Measurements from ENCODE around the gene MRTO4. TPM values are rescaled to one million over a fixed set of nuclear protein-coding genes. Genes with fewer than 3 reads are reported as not detected.
"Not testable (repeated sequence)": the region's sequence is repeated elsewhere in the genome, so short reads cannot be mapped to it uniquely, and the experiment has no call there.

The MRTO4 gene
- total and polyA plus RNA-seq, 10 of the 15 experiments (the other 5 are each of a cell fraction or from before 2014, with no cell fraction given), result 43.5 to 99.5 (median 69.7) TPM

GRCh38 chr1:19285366-19285765, 33.8 kb downstream of the MRTO4 start:
- SMC1A ChIA-PET (ENCODE audit: uncharacterized antibody, unreplicated experiment); H2AFZ ChIP-seq (ENCODE audit: control insufficient read depth, low read depth, low read length): not testable (repeated sequence)

GRCh38 chr1:19285807-19286206, 34.2 kb downstream of the MRTO4 start:
- H4K20me1 ChIP-seq (ENCODE audit: control insufficient read depth, insufficient read depth); SMC1A ChIA-PET (ENCODE audit: uncharacterized antibody, unreplicated experiment); H3K4me1 ChIP-seq (ENCODE audit: control insufficient read depth, insufficient read depth, low read length); POLR2A ChIA-PET; BruUV-seq (replicated peaks); FAIRE-seq; H3K27ac ChIP-seq (ENCODE audit: control insufficient read depth, insufficient read depth); H3K27me3 ChIP-seq (replicated peaks in 1 of 2; ENCODE audit: control insufficient read depth in 2 of 2, insufficient read depth in 2 of 2, low read length in 1 of 2); in situ Hi-C loops (cut with MboI); DNase-seq (ENCODE audit: low read depth, low spot score); ATAC-seq; H3K79me2 ChIP-seq (ENCODE audit: control insufficient read depth, insufficient read depth, low read length); RAD21 ChIA-PET (ENCODE audit: unreplicated experiment); H3K4me2 ChIP-seq (ENCODE audit: control insufficient read depth, insufficient read depth); H2AFZ ChIP-seq (ENCODE audit: control insufficient read depth, low read depth, low read length); H3K36me3 ChIP-seq (ENCODE audit: control insufficient read depth in 2 of 2, insufficient read depth in 2 of 2, low read length in 1 of 2); H3K9ac ChIP-seq (ENCODE audit: control insufficient read depth, insufficient read depth, low read length); H3K4me3 ChIP-seq; H3K9me3 ChIP-seq (replicated peaks; ENCODE audit: control insufficient read depth, insufficient read depth, low read length); intact Hi-C loops (cut with micrococcal nuclease; ENCODE audit: unreplicated experiment); CTCF ChIA-PET: not testable (repeated sequence)
- WGBS (ENCODE audit: insufficient coverage, insufficient replicate concordance, low lambda C conversion rate, missing lambda C conversion rate), result 25% methylated on average over 3 of the region's 3 CpGs

More at GRCh38 chr1:19285366-19285765, 33.8 kb downstream of the MRTO4 start:
- RAD21 ChIA-PET (ENCODE audit: unreplicated experiment), result interaction anchor here (0.6 kb wide), 1 partner anchor 14 kb away, joined by 3 read pairs; no protein-coding TSS in a partner anchor
- POLR2A ChIA-PET; H3K79me2 ChIP-seq (ENCODE audit: control insufficient read depth, insufficient read depth, low read length); CTCF ChIA-PET; BruUV-seq (replicated peaks); H3K4me1 ChIP-seq (ENCODE audit: control insufficient read depth, insufficient read depth, low read length); H3K27me3 ChIP-seq (replicated peaks in 1 of 2; ENCODE audit: control insufficient read depth in 2 of 2, insufficient read depth in 2 of 2, low read length in 1 of 2); intact Hi-C loops (cut with micrococcal nuclease; ENCODE audit: unreplicated experiment); H3K4me3 ChIP-seq; ATAC-seq; H4K20me1 ChIP-seq (ENCODE audit: control insufficient read depth, insufficient read depth); H3K9ac ChIP-seq (ENCODE audit: control insufficient read depth, insufficient read depth, low read length); DNase-seq (ENCODE audit: low read depth, low spot score); FAIRE-seq; H3K27ac ChIP-seq (ENCODE audit: control insufficient read depth, insufficient read depth); in situ Hi-C loops (cut with MboI); H3K9me3 ChIP-seq (replicated peaks; ENCODE audit: control insufficient read depth, insufficient read depth, low read length); H3K36me3 ChIP-seq (ENCODE audit: control insufficient read depth in 2 of 2, insufficient read depth in 2 of 2, low read length in 1 of 2); H3K4me2 ChIP-seq (ENCODE audit: control insufficient read depth, insufficient read depth): not testable (repeated sequence)
- WGBS (ENCODE audit: insufficient coverage, insufficient replicate concordance, low lambda C conversion rate, missing lambda C conversion rate), result 59% methylated on average over 3 of the region's 3 CpGs

All from GM12878 (cell line).